T-cell (primary cell): Measurements from ENCODE around the gene FAM98C. TPM values are rescaled to one million over a fixed set of nuclear protein-coding genes. Genes with fewer than 3 reads are reported as not detected.

ENCODE experiments used
- ATAC-seq, 4 experiments: fragments of 200-7000 bp in 3 of 4; fragments of 150-1000 bp in 1 of 4; cut with Tn5 transposase; replicated peaks in 1 of 4; 1 replicate in 3 of 4; 2 replicates in 1 of 4; pipeline ENCODE4 v1.10.0; 2021; ENCODE audit warnings: moderate library complexity in 3 of 4, mild to moderate bottlenecking in 2 of 4, moderate number of reproducible peaks in 1 of 4
- CTCF ChIA-PET, 2 donors: fragments of 300-600 bp; sonication (Branson Sonifier 250); formaldehyde crosslinking; loops; one replicate each; lab custom pipeline; 2022; ENCODE audit warnings: antibody characterized with exemption in 2 of 2; lab: Charles Lee
- POLR2A ChIA-PET, 2 donors: fragments of 300-600 bp; sonication (Branson Sonifier 250); formaldehyde crosslinking; loops; one replicate each; lab custom pipeline; 2022; ENCODE audit warnings: antibody characterized with exemption in 2 of 2; lab: Charles Lee
- DNase-seq, 35 experiments: peaks; one replicate each; pipeline versions ENCODE4 v3.0.0 to v3.0.0-alpha.2; 2013 to 2023
- H3K27ac ChIP-seq: one replicate; pipeline ENCODE4 v1.5.1; 2013; ENCODE audit warnings: low read length
- H3K27me3 ChIP-seq, 2 experiments: replicated peaks in 1 of 2; 1 replicate in 1 of 2; 2 replicates in 1 of 2; pipeline versions ENCODE4 v1.6.1 to v1.7.0; 2013; ENCODE audit warnings: low read length in 1 of 2, mixed read lengths in 1 of 2; ENCODE audit not compliant: control insufficient read depth in 2 of 2, insufficient read depth in 2 of 2; ENCODE audit errors: extremely low read depth in 1 of 2
- H3K36me3 ChIP-seq, 2 donors: 1 replicate in 1 of 2; 2 replicates in 1 of 2; pipeline versions ENCODE4 v1.6.1 to v1.7.0; 2013; ENCODE audit warnings: low read length in 1 of 2; ENCODE audit not compliant: control insufficient read depth in 2 of 2, insufficient read depth in 1 of 2; ENCODE audit errors: extremely low read depth in 1 of 2
- H3K4me1 ChIP-seq, 2 experiments: 1 replicate in 1 of 2; 2 replicates in 1 of 2; pipeline versions ENCODE4 v1.6.1 to v1.7.0; 2013; ENCODE audit warnings: low read length in 2 of 2, mixed read lengths in 1 of 2; ENCODE audit not compliant: insufficient read depth in 2 of 2, control insufficient read depth in 1 of 2; ENCODE audit errors: extremely low read depth in 1 of 2
- H3K4me3 ChIP-seq, 2 donors: 1 replicate in 1 of 2; 2 replicates in 1 of 2; pipeline versions ENCODE4 v1.5.1 to v1.7.0; 2013; ENCODE audit warnings: mild to moderate bottlenecking in 2 of 2, low read length in 1 of 2, moderate library complexity in 1 of 2; ENCODE audit not compliant: control insufficient read depth in 1 of 2; ENCODE audit errors: extremely low read depth in 1 of 2
- H3K9me3 ChIP-seq: 2 replicates; pipeline ENCODE4 v1.7.0; 2013
- H3K27ac Mint-ChIP-seq, 2 donors: one replicate each; pipeline ENCODE4 v1.8.0; 2020 to 2021; ENCODE audit warnings: mild to moderate bottlenecking in 2 of 2, mixed read lengths in 2 of 2
- H3K27me3 Mint-ChIP-seq, 2 donors: one replicate each; pipeline ENCODE4 v1.8.0; 2021 to 2022; ENCODE audit warnings: mixed read lengths in 2 of 2
- H3K36me3 Mint-ChIP-seq: one replicate; pipeline ENCODE4 v1.8.0; 2021; ENCODE audit warnings: mixed read lengths
- H3K4me1 Mint-ChIP-seq, 3 donors: one replicate each; pipeline ENCODE4 v1.8.0; 2020 to 2022; ENCODE audit warnings: mixed read lengths in 3 of 3, mild to moderate bottlenecking in 1 of 3
- H3K4me3 Mint-ChIP-seq, 3 donors: one replicate each; pipeline ENCODE4 v1.8.0; 2020 to 2022; ENCODE audit warnings: mild to moderate bottlenecking in 3 of 3, mixed read lengths in 3 of 3, moderate library complexity in 3 of 3
- H3K9me3 Mint-ChIP-seq, 3 donors: one replicate each; pipeline ENCODE4 v1.8.0; 2020 to 2022; ENCODE audit warnings: mixed read lengths in 3 of 3
- WGBS: methylation state at CpG from one replicate; pipeline ENCODE4 v1.1.5; 2013; ENCODE audit warnings: missing lambda C conversion rate; ENCODE audit not compliant: insufficient coverage; 5-methylcytosine and 5-hydroxymethylcytosine counted together
- total RNA-seq, 35 experiments: library from RNA in 6 of 35; stranded (reverse) in 6 of 35; fragments of 120-200 nt in 1 of 35; gene quantifications; one replicate each; pipeline versions ENCODE4 v1.2.1 to v1.2.4 and lab custom pipeline; 2013 to 2026

The FAM98C gene
- total RNA-seq, 5 donors from 2014 or later (not counting 1 experiment from before 2014, with no cell fraction given), result 31.9 to 62.1 (median 57.4) TPM

- no peak overlapping the region for H3K4me3 ChIP-seq
- ChIA-PET POLR2A (no interaction called here), CTCF (no interaction called here)
- H3K27me3 Mint-ChIP-seq, result peaks cover 7 to 13% of the 10 kb centered on the region in 2 donors
- 86% methylated on average over 5 of the region's 7 CpGs for WGBS
- no peaks in the 10 kb centered on the region for H3K36me3 ChIP-seq
- no peaks in the 10 kb centered on the region for H3K4me1 ChIP-seq
- no peak overlapping the region for H3K27ac ChIP-seq
- H3K4me1 Mint-ChIP-seq, result peaks cover 0 to 2% (median 0%) of the 10 kb centered on the region in 3 donors
- ATAC-seq, result no peak
- no peaks in the 10 kb centered on the region for H3K9me3 Mint-ChIP-seq
- no peak overlapping the region for H3K4me3 Mint-ChIP-seq
- no peak for DNase-seq
- no peak overlapping the region for H3K27ac Mint-ChIP-seq
- H3K27me3 ChIP-seq, result peaks cover 0 to 35% of the 10 kb centered on the region in 2 experiments
- no peaks in the 10 kb centered on the region for H3K36me3 Mint-ChIP-seq
- H3K9me3 ChIP-seq, result no peaks in the 10 kb centered on the region
Observed at GRCh38 chr19:38445362-38445761, 42.5 kb downstream of the FAM98C start.

GRCh38 chr19:38448225-38448624 is 45.3 kb downstream of the FAM98C start:
- Histone ChIP-seq H3K4me3 (no peak overlapping the region), H3K9me3 (no peaks in the 10 kb centered on the region), H3K4me1 (no peaks in the 10 kb centered on the region), H3K27me3 (peaks cover 0 to 17% of the 10 kb centered on the region in 2 experiments), H3K36me3 (no peaks in the 10 kb centered on the region), H3K27ac (no peak overlapping the region)
- POLR2A ChIA-PET, result no interaction called here
- Mint-ChIP-seq H3K4me3 (no peak overlapping the region), H3K36me3 (no peaks in the 10 kb centered on the region), H3K4me1 (no peaks in the 10 kb centered on the region), H3K9me3 (no peaks in the 10 kb centered on the region), H3K27ac (no peak overlapping the region), H3K27me3 (peaks cover 0 to 8% of the 10 kb centered on the region in 2 donors)
- DNase-seq (no peak), ATAC-seq (no peak)
- CTCF ChIA-PET, result no interaction called here
- WGBS, result 88% methylated on average over 9 of the region's 9 CpGs

- no peaks in the 10 kb centered on the region for H3K9me3 Mint-ChIP-seq
Observed at GRCh38 chr19:38449518-38449917, 46.6 kb downstream of the FAM98C start.

GRCh38 chr19:38451036-38451435 is 48.1 kb downstream of the FAM98C start:
- no peak overlapping the region for H3K4me3 Mint-ChIP-seq
- Histone ChIP-seq H3K36me3 (no peaks in the 10 kb centered on the region), H3K4me3 (no peak overlapping the region), H3K27ac (no peak overlapping the region), H3K4me1 (no peaks in the 10 kb centered on the region), H3K9me3 (no peaks in the 10 kb centered on the region), H3K27me3 (peaks cover 0 to 7% of the 10 kb centered on the region in 2 experiments)
- no peaks in the 10 kb centered on the region for H3K9me3 Mint-ChIP-seq
- H3K27me3 Mint-ChIP-seq, result no peaks in the 10 kb centered on the region
- WGBS, result 87% methylated on average over 8 of the region's 8 CpGs
- DNase-seq, result no peak
- H3K4me1 Mint-ChIP-seq, result no peaks in the 10 kb centered on the region
- no peaks in the 10 kb centered on the region for H3K36me3 Mint-ChIP-seq
- no peak for ATAC-seq
- H3K27ac Mint-ChIP-seq, result no peak overlapping the region
- ChIA-PET CTCF (no interaction called here), POLR2A (no interaction called here)

More at GRCh38 chr19:38449518-38449917, 46.6 kb downstream of the FAM98C start:
- 71% methylated on average over 2 of the region's 5 CpGs for WGBS
- ChIA-PET POLR2A (no interaction called here), CTCF (no interaction called here)
- ATAC-seq (no peak), DNase-seq (no peak)
- Mint-ChIP-seq H3K4me1 (no peaks in the 10 kb centered on the region), H3K27ac (no peak overlapping the region), H3K27me3 (peaks cover 0 to 4% of the 10 kb centered on the region in 2 donors), H3K4me3 (no peak overlapping the region), H3K36me3 (no peaks in the 10 kb centered on the region)
- Histone ChIP-seq H3K36me3 (no peaks in the 10 kb centered on the region), H3K4me1 (no peaks in the 10 kb centered on the region), H3K9me3 (no peaks in the 10 kb centered on the region), H3K27ac (no peak overlapping the region), H3K27me3 (peaks cover 0 to 8% of the 10 kb centered on the region in 2 experiments), H3K4me3 (no peak overlapping the region)

DNA sequence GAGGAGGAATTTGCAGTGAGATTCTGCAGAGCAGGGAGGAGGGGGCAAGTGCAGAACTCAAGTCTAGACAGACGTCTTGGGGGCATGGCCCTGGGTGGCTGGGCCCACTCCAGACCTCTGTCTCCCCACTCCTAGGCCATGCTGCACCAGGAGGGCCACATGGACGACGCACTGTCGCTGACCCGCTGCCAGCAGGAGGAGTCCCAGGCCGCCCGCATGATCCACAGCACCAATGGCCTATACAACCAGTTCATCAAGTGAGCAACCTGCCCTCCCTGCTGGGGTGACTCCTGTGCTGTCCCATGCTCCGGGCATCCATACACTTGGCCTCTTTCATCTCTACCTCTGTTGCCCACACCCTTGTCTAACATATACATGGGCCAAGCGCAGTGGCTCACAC is 48.7 kb downstream of the FAM98C start:
- DNase-seq, result no peak
- no peaks in the 10 kb centered on the region for H3K9me3 Mint-ChIP-seq
- no peaks in the 10 kb centered on the region for H3K27me3 Mint-ChIP-seq
- 94% methylated on average over 6 of the region's 9 CpGs for WGBS
- Histone ChIP-seq H3K36me3 (no peaks in the 10 kb centered on the region), H3K9me3 (no peaks in the 10 kb centered on the region), H3K4me1 (no peaks in the 10 kb centered on the region), H3K4me3 (no peak overlapping the region), H3K27me3 (peaks cover 0 to 7% of the 10 kb centered on the region in 2 experiments), H3K27ac (no peak overlapping the region)
- CTCF ChIA-PET, result no interaction called here
- no peak overlapping the region for H3K4me3 Mint-ChIP-seq
- ATAC-seq, result no peak
- H3K4me1 Mint-ChIP-seq, result no peaks in the 10 kb centered on the region
- no peak overlapping the region for H3K27ac Mint-ChIP-seq
- POLR2A ChIA-PET, result no interaction called here
- no peaks in the 10 kb centered on the region for H3K36me3 Mint-ChIP-seq

- peak in 1 of 35 experiments; percentile 8 for DNase-seq
- no peaks in the 10 kb centered on the region for H3K27me3 Mint-ChIP-seq
Observed at GRCh38 chr19:38452430-38453366, 49.8 kb downstream of the FAM98C start.

More at GRCh38 chr19:38452430-38453366, 49.8 kb downstream of the FAM98C start:
- Mint-ChIP-seq H3K4me1 (no peaks in the 10 kb centered on the region), H3K36me3 (no peaks in the 10 kb centered on the region), H3K4me3 (no peak overlapping the region), H3K27ac (no peak overlapping the region), H3K9me3 (no peaks in the 10 kb centered on the region)
- ChIA-PET CTCF (no interaction called here), POLR2A (no interaction called here)
- H3K4me1 ChIP-seq, result no peaks in the 10 kb centered on the region
- WGBS, result 82% methylated on average over 39 of the region's 45 CpGs
- H3K36me3 ChIP-seq, result no peaks in the 10 kb centered on the region
- no peak overlapping the region for H3K27ac ChIP-seq
- no peak overlapping the region for H3K4me3 ChIP-seq
- no peak for ATAC-seq
- H3K27me3 ChIP-seq, result peaks cover 0 to 10% of the 10 kb centered on the region in 2 experiments
- no peaks in the 10 kb centered on the region for H3K9me3 ChIP-seq
